ENCODE measurements around the gene UROS. TPM values are rescaled to one million over a fixed set of nuclear protein-coding genes. Genes with fewer than 3 reads are reported as not detected.

Gene UROS
- total and polyA plus RNA-seq, 2 of the 4 experiments (the other 2 are of a cell fraction) = 48.7 to 56.5 TPM

DNA sequence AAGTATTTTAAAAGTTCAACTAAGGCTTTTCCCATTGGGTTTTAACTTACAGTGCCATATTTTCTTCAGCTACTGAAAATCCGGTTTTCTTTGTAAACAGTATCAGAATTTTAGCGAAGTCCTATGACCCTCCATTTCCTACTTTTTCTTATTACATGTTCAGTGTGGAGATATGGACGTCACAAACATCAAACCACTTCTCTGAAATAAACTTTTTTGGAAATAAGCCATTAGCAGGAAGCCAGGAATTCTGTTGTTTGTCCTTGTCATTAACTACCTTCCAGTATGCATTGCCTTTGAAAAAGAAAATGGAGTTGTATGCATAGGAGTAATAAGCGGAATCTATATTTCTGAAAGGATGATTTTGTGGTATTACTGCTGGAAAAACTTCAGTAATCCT lies 56.5 kb downstream of the UROS start:
- in situ Hi-C loops (cut with MboI; ENCODE audit: low sequenced_read_pairs) (no loop called here), dilution Hi-C loops (cut with HindIII; ENCODE audit: low sequenced_read_pairs, unreplicated experiment) (no loop called here), intact Hi-C loops (cut with micrococcal nuclease) (no loop called here)
- Histone ChIP-seq H2BK5ac (ENCODE audit: low read depth, low read length, poor library complexity, severe bottlenecking) (no peak overlapping the region), H4K20me1 (ENCODE audit: insufficient read depth, low read length) (no peaks in the 10 kb centered on the region), H3K56ac (ENCODE audit: extremely low read depth, insufficient read depth, low read length) (no peak overlapping the region), H3K23ac (ENCODE audit: low read depth, low read length) (no peak overlapping the region), H3K9ac (ENCODE audit: low read depth, low read length) (no peak overlapping the region), H3K18ac (ENCODE audit: low read depth, low read length) (no peak overlapping the region), H4K8ac (ENCODE audit: low read depth in 2 of 2, low read length in 2 of 2) (no peak overlapping the region), H2BK120ac (ENCODE audit: low read depth, low read length) (no peak overlapping the region), H3K9me3 (ENCODE audit: control insufficient read depth, insufficient read depth, low read length) (no peaks in the 10 kb centered on the region), H4K91ac (ENCODE audit: insufficient read depth, low read depth, low read length) (no peak overlapping the region), H2BK20ac (ENCODE audit: low read depth, low read length) (no peak overlapping the region), H3K27me3 (ENCODE audit: control insufficient read depth, insufficient read depth, low read length) (no peaks in the 10 kb centered on the region), H2BK15ac (ENCODE audit: low read depth, low read length) (no peak overlapping the region), H3K9me1 (ENCODE audit: insufficient read depth, low read length) (no peaks in the 10 kb centered on the region), H2AFZ (replicated peaks; ENCODE audit: low read length, poor library complexity) (no peak overlapping the region), H3K4me2 (ENCODE audit: low read depth, low read length) (no peak overlapping the region), H4K5ac (ENCODE audit: low read depth, low read length) (no peak overlapping the region), H3K4me1 (ENCODE audit: control insufficient read depth, insufficient read depth, low read length) (no peaks in the 10 kb centered on the region), H3K36me3 (ENCODE audit: control insufficient read depth, insufficient read depth, low read length) (peaks cover 22% of the 10 kb centered on the region), H3K4ac (ENCODE audit: low read depth, low read length) (no peak overlapping the region), H3K27ac (ENCODE audit: insufficient read depth, low read length) (no peak overlapping the region), H3K14ac (replicated peaks; ENCODE audit: low read depth, low read length) (no peak overlapping the region), H2AK5ac (ENCODE audit: low read depth, low read length) (no peak overlapping the region), H2AK9ac (replicated peaks; ENCODE audit: low read depth, low read length, poor library complexity) (no peak overlapping the region), H3K4me3 (ENCODE audit: insufficient read depth, low read depth, low read length) (no peak overlapping the region), H3K79me1 (ENCODE audit: low read depth in 1 of 2, low read length in 2 of 2) (no peaks in the 10 kb centered on the region)
- DNase-seq = no peak
- no peak for ATAC-seq (ENCODE audit: low read depth)
- BruUV-seq (replicated peaks) = no TSS peak
- CTCF ChIA-PET = no interaction called here
- TF ChIP-seq POLR2A (IDR thresholded peaks at IDR 0.05; ENCODE audit: low read depth, low read length) (no peak), RCOR1 (IDR thresholded peaks at IDR 0.05; ENCODE audit: insufficient replicate concordance, low read length) (no peak)
- POLR2A ChIA-PET (ENCODE audit: unreplicated experiment) = no interaction called here
- no CpG with 5 or more reads among the region's 4 CpGs for WGBS, 2 experiments (ENCODE audit: extremely low coverage in 2 of 2, insufficient read length in 1 of 2)

All from IMR-90 (cell line).